OCI-LY1 (cell line): ENCODE results near the gene ADAD2.

Experiments used
- CTCF ChIP-seq: fragments of 200-600 bp; sonication (generic), shearing (Covaris generic); IDR thresholded peaks from 2 replicates; pipeline ENCODE4 v1.5.1; 2017; ENCODE audit warnings: mild to moderate bottlenecking, antibody characterized with exemption, low read length, moderate library complexity, mixed read lengths
- EZH2 ChIP-seq: fragments of 200-600 bp; sonication (generic), shearing (Covaris generic); IDR thresholded peaks from 2 replicates; pipeline ENCODE4 v1.8.0; 2017; ENCODE audit warnings: borderline replicate concordance, mixed run types, mild to moderate bottlenecking, antibody characterized with exemption, low read length, moderate library complexity, mixed read lengths

DNA sequence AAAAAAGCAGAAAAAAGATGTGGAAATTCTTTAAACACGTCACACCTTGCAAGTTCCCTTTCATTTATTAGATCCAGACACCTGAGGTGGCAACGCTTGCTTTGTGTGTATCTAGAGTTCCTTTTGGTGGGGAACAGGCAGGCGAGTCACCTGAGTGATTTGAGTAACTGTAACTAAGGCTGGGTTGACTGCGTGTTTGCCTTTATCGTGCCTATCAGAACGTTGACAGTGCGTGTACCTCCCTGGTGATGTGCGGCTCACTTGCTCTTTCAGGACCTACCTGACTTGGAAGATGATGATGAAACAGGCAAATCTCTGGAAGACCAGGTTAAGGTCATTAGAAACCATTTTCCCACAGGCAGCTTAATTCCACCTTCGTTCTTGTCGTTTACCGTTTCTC lies 16.6 kb upstream of the ADAD2 start:
- no peak for TF ChIP-seq EZH2
- TF ChIP-seq CTCF = no peak
